Effector CD4-positive, alpha-beta T cell (primary cell): ENCODE data around the gene CTNNA2.
"Not testable (repeated sequence)": the region's sequence is repeated elsewhere in the genome, so short reads cannot be mapped to it uniquely, and the experiment has no call there.

Source experiments
- DNase-seq: peaks from one replicate; pipeline ENCODE4 v3.0.0-alpha.2; 2020

Gene CTNNA2

GRCh38 chr2:80166483-80167171 is 653.8 kb downstream of the CTNNA2 start:
- DNase-seq: no peak

DNA sequence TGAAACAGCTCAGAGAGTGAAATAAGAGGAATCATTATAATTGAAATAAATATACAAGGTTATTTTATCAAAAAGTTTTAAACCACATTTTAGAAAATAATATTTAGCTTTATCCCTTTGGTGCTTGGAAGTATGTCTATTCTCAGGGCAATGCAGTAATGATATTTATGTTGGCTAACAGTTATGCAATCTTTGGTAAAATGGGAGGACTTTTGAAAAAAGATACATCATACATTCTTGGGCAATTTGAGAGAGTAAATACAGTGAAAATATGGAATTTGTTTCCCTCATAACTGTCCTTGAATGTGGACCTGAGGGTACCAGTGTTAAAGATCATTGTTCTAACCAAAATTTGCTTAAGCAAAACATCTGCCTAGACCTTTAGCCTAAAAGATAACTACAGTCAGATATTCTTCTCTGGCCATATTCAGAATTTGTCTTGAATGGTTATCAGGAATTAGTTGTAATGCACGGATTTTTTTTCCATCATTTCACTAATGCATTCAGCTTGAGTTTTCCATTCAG is 654.5 kb downstream of the CTNNA2 start:
- DNase-seq: no peak

DNA sequence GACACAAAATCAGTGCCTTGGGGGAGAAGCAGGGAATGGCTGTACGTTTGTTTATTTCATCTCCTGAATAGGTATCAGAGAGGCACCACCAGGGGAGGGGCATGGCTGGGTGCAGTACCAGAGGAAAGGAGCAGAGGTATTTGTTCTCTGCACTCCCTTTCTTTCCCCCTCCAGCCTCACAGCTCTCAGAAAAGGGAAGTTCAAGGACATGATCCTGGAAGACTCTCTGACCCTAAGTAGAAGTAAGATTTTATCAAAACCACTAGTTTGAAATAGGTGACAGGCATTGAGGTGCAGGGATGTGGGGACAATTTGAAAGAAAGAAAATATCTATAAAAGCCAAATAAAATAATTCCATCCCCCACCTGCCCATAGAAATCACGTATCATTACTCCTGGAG is 655.2 kb downstream of the CTNNA2 start:
- DNase-seq: no peak

DNA sequence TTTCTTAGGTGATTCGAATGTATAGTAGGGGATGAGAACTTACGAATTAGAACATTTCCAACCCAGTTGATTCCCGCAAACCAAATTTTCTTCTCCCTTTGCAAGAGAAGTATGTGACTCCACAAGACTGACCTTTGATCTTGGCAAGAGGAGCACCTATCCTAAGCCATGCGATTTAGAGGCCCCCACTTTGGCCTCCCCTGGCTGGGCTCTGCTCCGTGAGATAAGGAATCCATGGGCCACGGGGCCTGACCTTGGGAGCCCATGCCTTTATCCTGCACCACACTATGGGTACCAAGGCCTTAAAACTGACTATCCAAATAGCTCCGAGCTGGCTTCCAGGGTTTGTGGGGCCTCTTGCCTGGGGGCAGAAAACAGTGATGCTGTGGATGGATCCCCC is 656.0 kb downstream of the CTNNA2 start:
- no peak for DNase-seq

DNA sequence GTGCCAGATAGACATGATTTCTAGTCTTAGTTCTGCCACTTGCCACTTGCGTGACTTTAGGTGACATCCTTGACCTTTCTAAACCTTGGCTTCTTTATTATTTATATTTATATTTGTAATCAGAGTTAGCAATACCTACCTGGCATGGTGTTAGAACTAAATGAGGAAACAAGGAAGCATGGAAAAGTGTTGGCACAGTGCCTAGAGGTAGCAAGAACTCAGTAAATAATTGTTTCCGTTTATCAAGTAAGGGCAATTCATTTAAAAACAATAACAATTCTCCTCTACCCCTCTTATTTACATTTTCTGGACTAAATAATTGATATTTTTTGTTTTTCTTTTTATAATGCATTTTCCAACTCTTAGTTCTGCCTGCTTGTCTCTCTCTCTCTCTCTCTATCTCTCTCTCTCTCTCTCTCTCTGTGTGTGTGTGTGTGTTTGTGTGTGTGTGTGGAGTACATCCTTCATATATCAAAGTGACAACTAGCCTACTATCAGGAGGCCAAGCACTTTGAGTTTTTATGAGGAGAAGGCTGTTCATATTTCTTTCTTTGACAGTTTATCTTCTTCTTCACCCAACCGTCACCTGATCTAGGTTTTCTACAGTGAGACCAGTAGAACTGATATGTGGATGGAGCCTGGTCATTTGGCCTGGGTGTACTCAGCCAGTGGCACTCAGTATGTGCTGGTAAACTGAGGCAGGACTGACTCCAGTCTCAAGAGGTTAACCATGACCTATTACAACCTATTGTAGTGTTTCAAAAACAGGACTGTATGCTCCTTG is 657.2 kb downstream of the CTNNA2 start:
- no peak for DNase-seq

DNA sequence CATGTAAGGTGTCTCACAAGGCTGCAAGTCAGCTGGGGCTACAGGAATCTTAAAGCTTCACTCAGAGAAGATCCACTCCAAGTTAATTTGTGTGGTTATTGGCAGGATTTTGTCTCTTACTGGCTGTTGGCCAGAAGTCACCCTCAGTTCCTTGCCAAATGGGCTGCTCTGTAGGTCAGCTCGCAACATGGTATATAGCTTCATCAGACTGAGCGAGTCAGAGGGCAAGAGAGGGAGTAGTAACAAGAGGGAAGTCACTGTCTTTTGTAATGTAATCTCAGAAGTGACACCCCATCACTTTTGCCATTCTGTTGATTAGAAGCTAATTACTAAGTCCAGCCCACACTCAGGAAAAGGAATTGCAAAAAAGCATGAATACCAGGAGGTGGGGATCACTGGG is 672.2 kb downstream of the CTNNA2 start:
- no peak for DNase-seq

DNA sequence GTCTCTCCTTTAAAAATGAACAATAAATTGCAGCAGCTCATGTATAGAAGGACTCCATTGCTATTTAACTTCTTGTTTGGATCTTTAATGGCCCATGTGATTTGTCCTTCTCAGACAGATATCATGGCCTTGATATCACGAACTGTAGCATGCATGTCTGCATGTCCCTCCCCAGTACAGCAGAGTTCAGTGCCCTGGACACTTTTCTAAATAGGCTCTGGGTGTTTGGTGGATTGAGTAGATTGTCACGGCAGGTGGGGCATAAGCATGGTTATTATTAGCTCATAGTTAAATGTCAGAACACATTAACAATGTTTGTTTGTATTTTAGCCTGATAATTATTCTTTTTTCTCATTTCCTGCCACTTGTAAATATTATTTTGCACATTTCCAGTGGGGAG is 673.4 kb downstream of the CTNNA2 start:
- DNase-seq: no peak

- no peak for DNase-seq
Observed at GRCh38 chr2:80187156-80187555, 674.3 kb downstream of the CTNNA2 start.

DNA sequence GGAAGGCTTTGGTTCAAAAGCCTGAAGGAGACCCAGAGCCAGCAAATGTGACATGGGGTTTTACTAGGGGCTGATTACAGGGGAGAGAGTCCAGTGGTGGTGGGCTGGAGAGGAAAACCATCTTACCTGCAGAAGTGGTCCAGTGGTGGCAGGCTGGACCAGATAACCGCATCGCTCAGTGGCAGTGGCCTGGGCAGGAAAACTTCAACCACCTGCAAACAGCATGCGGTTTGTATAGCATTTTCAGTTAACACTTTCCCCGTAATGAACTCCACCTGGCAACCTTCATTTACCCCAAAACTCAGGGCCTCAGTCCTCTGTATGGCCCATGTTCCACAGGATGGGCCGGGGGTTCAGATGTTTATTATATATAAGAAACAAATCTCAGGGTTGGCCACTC is 677.3 kb downstream of the CTNNA2 start:
- no peak for DNase-seq

DNA sequence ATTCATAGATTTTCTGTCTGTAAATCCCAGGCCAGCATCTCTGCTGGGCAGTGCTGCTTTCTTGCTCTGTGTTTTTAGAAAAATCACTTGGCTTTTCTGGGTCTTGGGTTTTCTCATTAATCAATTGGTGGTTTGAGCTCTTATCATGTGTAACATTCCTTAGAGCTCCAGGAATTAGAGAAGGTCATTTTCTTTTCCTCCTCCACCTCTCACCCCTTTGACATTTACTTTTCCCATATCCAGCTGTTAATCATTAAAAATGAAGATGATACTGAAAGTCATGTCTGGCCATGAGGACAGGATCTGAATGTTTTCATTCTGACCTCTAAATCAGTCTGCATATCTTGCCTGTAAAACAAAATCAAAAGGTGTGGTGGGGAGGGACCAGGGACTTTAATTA is 680.7 kb downstream of the CTNNA2 start:
- no peak for DNase-seq

DNA sequence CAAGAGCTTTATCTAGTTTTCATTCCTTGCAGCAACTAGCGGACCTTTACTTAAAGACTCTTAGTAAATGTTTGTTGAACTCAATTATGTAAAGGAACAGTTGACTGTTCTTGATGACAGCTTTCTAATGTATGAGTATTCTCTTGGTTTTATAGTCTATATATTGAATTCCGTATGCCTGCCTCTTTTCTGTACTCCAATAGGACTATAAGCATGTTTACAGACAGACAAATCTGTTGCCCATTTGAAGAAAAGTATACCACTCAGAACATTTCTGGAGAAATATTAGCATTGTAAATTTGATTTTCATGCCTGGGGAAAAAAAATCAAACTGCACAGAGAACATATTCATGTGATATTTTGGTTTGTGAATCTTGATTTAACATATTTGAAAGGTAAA is 682.2 kb downstream of the CTNNA2 start:
- DNase-seq: no peak

GRCh38 chr2:80198042-80198441 is 685.2 kb downstream of the CTNNA2 start:
- DNase-seq: no peak

GRCh38 chr2:80199504-80199903 is 686.7 kb downstream of the CTNNA2 start:
- DNase-seq: no peak

- DNase-seq: not testable (repeated sequence)
Observed at GRCh38 chr2:80203929-80204328, 691.1 kb downstream of the CTNNA2 start.

- DNase-seq: no peak
Observed at GRCh38 chr2:80205498-80205897, 692.6 kb downstream of the CTNNA2 start.

DNA sequence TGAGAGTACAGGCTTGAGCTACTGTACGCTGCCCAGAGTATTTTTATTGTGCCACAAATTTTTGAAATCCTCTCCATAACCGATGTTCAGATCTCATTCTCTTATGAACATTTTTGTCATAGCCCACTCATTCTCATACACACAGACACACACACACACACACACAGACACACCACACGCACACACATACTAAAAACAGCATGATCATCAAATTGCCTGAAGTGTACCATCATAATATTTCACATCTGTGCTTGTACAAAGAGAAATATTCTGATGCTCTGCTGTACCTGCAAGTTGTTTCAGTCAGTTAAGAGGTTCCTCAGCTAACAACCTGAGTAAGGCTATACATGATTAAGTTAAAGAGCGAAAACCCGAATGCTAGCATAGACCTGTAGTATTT is 696.6 kb downstream of the CTNNA2 start:
- no peak for DNase-seq

DNA sequence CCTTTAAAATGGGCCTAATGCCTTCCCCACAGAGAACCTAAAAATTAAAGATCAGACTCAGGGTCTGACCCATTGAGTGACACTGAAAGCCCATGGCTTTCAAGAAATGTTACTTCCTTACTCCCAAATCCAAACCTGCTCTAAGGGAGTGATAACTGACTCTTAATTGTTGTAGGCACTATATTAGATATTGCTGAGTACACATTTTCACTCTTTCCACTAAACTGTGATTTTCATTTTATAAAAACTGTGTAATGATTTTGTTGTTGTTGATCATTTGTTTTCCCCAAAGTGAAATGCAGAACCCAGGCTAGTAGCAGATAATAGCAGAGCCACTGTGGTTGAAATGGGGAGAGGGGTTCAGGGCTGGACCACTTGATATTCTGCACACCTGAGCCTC is 704.6 kb downstream of the CTNNA2 start:
- DNase-seq: no peak

GRCh38 chr2:80222644-80223043 is 709.8 kb downstream of the CTNNA2 start:
- no peak for DNase-seq

- DNase-seq: no peak
Observed at GRCh38 chr2:80231421-80231820, 718.6 kb downstream of the CTNNA2 start.

DNA sequence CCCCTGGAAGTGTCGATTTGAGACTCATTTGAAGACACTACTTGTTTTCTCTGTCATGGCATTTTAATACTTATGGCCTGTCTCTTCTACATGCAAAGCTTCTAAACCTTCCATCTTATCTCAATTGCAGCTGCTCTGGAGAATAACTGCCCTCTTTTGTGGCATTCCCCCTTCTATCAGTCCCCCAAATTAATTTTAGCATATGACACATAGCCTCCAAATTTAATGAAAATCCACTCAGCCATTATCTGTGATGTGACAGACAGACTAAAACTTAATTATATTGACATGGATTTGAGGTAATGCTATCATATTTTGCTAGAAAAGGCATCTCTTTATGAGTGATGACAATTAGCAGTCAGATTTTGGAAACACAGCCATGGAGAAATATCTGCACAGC is 720.5 kb downstream of the CTNNA2 start:
- no peak for DNase-seq

GRCh38 chr2:80238692-80239469 is 726.0 kb downstream of the CTNNA2 start:
- no peak for DNase-seq

GRCh38 chr2:80242355-80242910 is 729.6 kb downstream of the CTNNA2 start:
- no peak for DNase-seq

DNA sequence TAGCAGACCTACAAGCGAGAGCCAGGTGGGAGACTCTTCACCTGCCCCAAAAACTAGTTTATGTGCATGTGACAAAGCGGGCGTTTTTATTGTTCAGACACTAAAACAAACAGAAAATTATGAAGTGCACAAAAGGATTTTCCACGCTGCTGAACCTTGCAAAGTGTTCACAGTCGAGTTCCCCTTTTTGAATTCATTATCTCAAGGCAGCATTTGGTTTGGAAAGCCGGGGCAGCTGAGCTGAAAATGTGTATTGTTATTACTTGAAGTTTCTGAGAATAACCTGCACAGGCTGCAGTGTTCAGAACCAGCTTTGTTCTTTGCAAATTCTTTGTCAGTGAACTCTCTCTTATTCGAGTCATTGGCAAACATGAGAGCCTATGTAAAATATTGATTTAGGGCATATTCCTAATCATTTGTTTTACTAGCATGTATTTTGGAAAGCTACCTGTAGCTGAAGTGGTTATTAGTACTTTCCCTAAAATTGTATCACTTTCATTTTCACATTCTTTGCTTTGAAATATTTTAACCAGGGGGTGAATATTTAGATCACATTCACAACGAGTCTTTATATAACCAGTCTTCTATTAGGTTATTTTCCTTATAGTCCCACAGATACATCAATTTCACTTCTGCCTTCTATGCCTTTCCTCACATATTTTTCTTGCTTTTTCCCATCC is 732.2 kb downstream of the CTNNA2 start:
- no peak for DNase-seq
